Sigmoid colon (tissue), 7 donors: ENCODE data around the gene GIGYF2. TPM values are rescaled to one million over a fixed set of nuclear protein-coding genes. Genes with fewer than 3 reads are reported as not detected.

Experiments
- DNase-seq: peaks from one replicate; pipeline ENCODE4 v3.0.0-alpha.2; 2019
- H3K27ac ChIP-seq, 4 donors: fragments of 200-600 bp; sonication (generic); one replicate each; pipeline ENCODE4 v1.5.1; 2016 to 2019; ENCODE audit warnings: mild to moderate bottlenecking in 1 of 4
- H3K27me3 ChIP-seq, 3 donors: fragments of 200-600 bp; sonication (generic); one replicate each; pipeline ENCODE4 v1.5.1; 2019; ENCODE audit warnings: mild to moderate bottlenecking in 1 of 3
- H3K36me3 ChIP-seq, 4 donors: fragments of 200-600 bp; sonication (generic); one replicate each; pipeline ENCODE4 v1.5.1; 2016 to 2019
- H3K4me1 ChIP-seq, 4 donors: fragments of 200-600 bp; sonication (generic); one replicate each; pipeline ENCODE4 v1.5.1; 2017 to 2019
- H3K4me3 ChIP-seq, 4 donors: fragments of 200-600 bp; sonication (generic); one replicate each; pipeline ENCODE4 v1.5.1; 2017 to 2019; ENCODE audit warnings: mild to moderate bottlenecking in 2 of 4, moderate library complexity in 1 of 4
- H3K9me3 ChIP-seq, 4 donors: fragments of 200-600 bp in 3 of 4; sonication (generic) in 3 of 4; one replicate each; pipeline versions ENCODE4 v1.5.1 to v1.6.1; 2013 to 2019
- EP300 ChIP-seq, 4 donors: sonication (generic); formaldehyde crosslinking; IDR thresholded peaks; one replicate each; pipeline ENCODE4 v1.6.1; 2017; ENCODE audit warnings: antibody characterized with exemption in 4 of 4
- POLR2A ChIP-seq, 2 donors: fragments of 450-650 bp; IDR thresholded peaks; one replicate each; pipeline ENCODE4 v1.6.1; 2016; ENCODE audit warnings: antibody characterized with exemption in 2 of 2, mild to moderate bottlenecking in 2 of 2, moderate library complexity in 2 of 2
- POLR2AphosphoS5 ChIP-seq, 4 donors: sonication (generic); formaldehyde crosslinking; IDR thresholded peaks; one replicate each; pipeline ENCODE4 v1.6.1; 2017; ENCODE audit warnings: antibody characterized with exemption in 4 of 4
- WGBS, 2 donors: extraction: QIAGEN DNeasy Blood & Tissue Kit; methylation state at CpG; one replicate each; pipeline ENCODE4 v1.1.7; 2013; 5-methylcytosine and 5-hydroxymethylcytosine counted together
- intact Hi-C: fragments of 100-400 bp; cut with DNase I; formaldehyde crosslinking; loops from one replicate; pipeline ENCODE4 v1.15.1; 2023
- polyA plus RNA-seq, 3 donors: library from polyadenylated mRNA; stranded (reverse); fragments of 200-250 nt; gene quantifications; one replicate each; pipeline ENCODE4 v1.2.3, GENCODE V29; 2013
- total RNA-seq, 4 donors: library from RNA; depleted of rRNA; stranded (reverse); fragments of >200 nt; gene quantifications; one replicate each; pipeline ENCODE4 v1.1.0, GENCODE V29; 2016
- TF ChIP-seq, protein P1 (sequence below), 4 experiments: fragments of 450-650 bp in 3 of 4; fragments of 200-600 bp in 1 of 4; IDR thresholded peaks; one replicate each; pipeline ENCODE4 v1.5.1; 2016 to 2019; ENCODE audit warnings: antibody characterized with exemption in 4 of 4, mild to moderate bottlenecking in 3 of 4, moderate library complexity in 2 of 4
- donor health status: healthy with polysubstance abuse.
- donor health status: Bipolar disorder and iron deficiency.
- donor health status: healthy.

The GIGYF2 gene
- total and polyA plus RNA-seq, 7 donors, result 10.2 to 90.0 (median 62.9) TPM

- H3K27ac ChIP-seq, result no peak overlapping the region
- H3K4me3 ChIP-seq, result no peak overlapping the region
- no peaks in the 10 kb centered on the region for H3K9me3 ChIP-seq
- intact Hi-C loops, result no loop called here
- no peaks in the 10 kb centered on the region for H3K27me3 ChIP-seq
- no peak for DNase-seq
- H3K36me3 ChIP-seq, result peaks cover 5 to 49% (median 32%) of the 10 kb centered on the region in 4 donors
- TF ChIP-seq EP300 (IDR thresholded peaks at IDR 0.05) (no peak), POLR2A (IDR thresholded peaks at IDR 0.05) (no peak), POLR2AphosphoS5 (IDR thresholded peaks at IDR 0.05) (no peak)
- TF ChIP-seq, protein P1, sequence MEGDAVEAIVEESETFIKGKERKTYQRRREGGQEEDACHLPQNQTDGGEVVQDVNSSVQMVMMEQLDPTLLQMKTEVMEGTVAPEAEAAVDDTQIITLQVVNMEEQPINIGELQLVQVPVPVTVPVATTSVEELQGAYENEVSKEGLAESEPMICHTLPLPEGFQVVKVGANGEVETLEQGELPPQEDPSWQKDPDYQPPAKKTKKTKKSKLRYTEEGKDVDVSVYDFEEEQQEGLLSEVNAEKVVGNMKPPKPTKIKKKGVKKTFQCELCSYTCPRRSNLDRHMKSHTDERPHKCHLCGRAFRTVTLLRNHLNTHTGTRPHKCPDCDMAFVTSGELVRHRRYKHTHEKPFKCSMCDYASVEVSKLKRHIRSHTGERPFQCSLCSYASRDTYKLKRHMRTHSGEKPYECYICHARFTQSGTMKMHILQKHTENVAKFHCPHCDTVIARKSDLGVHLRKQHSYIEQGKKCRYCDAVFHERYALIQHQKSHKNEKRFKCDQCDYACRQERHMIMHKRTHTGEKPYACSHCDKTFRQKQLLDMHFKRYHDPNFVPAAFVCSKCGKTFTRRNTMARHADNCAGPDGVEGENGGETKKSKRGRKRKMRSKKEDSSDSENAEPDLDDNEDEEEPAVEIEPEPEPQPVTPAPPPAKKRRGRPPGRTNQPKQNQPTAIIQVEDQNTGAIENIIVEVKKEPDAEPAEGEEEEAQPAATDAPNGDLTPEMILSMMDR (IDR thresholded peaks at IDR 0.05), result no peak
- H3K4me1 ChIP-seq, result no peaks in the 10 kb centered on the region
These were observed 90.7 kb downstream of the GIGYF2 start for GRCh38 chr2:232787806-232788205.

DNA sequence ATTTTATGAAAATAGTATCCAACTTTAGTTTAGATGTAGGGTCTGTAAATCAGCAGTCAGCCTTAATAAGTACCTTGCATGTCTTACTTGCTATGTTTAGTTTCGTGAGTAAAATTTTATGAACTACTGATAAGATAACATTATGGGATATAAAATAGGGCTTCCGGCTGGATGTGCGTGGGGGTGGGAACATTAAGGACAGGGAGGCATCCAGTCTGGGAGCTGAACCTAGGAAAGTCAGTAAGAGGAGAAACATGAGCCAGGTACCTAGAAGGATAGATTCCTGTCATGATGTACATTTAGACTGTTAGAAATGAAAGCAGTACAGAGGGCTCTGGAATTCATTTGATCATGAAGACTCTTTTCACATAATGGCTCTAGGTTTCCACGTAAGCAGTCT is 92.0 kb downstream of the GIGYF2 start:
- Histone ChIP-seq H3K27me3 (no peaks in the 10 kb centered on the region), H3K36me3 (peaks cover 5 to 62% (median 36%) of the 10 kb centered on the region in 4 donors), H3K27ac (no peak overlapping the region), H3K9me3 (no peaks in the 10 kb centered on the region), H3K4me1 (no peaks in the 10 kb centered on the region), H3K4me3 (no peak overlapping the region)
- no peak for TF ChIP-seq POLR2A (IDR thresholded peaks at IDR 0.05)
- no peak for TF ChIP-seq POLR2AphosphoS5 (IDR thresholded peaks at IDR 0.05)
- TF ChIP-seq, protein P1 (IDR thresholded peaks at IDR 0.05), result no peak
- no peak for TF ChIP-seq EP300 (IDR thresholded peaks at IDR 0.05)
- 23 to 67% methylated on average over 4 of the region's 4 CpGs for WGBS, 2 donors
- DNase-seq, result no peak
- intact Hi-C loops, result no loop called here

DNA sequence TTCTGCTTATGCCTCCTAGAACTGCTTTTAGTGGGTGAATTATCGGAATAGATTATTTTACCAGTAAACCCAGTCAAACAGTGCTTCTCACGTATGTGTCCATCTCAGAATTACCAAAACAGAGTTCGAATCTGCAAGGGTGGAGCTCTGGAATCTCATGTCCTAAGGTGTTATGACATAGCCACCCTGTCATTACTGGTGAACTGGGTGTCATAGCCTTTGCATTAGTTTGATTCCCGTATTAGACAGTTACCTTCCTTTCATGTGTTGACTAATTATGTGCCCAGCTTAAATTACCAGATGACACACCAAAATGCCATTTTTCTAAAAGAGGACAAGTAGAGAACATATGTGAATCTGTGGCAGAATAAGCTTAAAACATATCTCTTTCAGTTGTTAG is 94.4 kb downstream of the GIGYF2 start:
- TF ChIP-seq POLR2AphosphoS5 (IDR thresholded peaks at IDR 0.05) (no peak), POLR2A (IDR thresholded peaks at IDR 0.05) (no peak), EP300 (IDR thresholded peaks at IDR 0.05) (no peak)
- TF ChIP-seq, protein P1 (IDR thresholded peaks at IDR 0.05), result no peak
- no peak for DNase-seq
- H3K36me3 ChIP-seq, result peaks cover 5 to 85% (median 43%) of the 10 kb centered on the region in 4 donors
- no peak overlapping the region for H3K4me3 ChIP-seq
- intact Hi-C loops, result no loop called here
- no peaks in the 10 kb centered on the region for H3K27me3 ChIP-seq
- H3K9me3 ChIP-seq, result no peaks in the 10 kb centered on the region
- no peak overlapping the region for H3K27ac ChIP-seq
- WGBS, 2 donors, result 94 to 98% methylated on average over 4 of the region's 4 CpGs
- H3K4me1 ChIP-seq, result no peaks in the 10 kb centered on the region

GRCh38 chr2:232793271-232793670 is 96.1 kb downstream of the GIGYF2 start:
- no peaks in the 10 kb centered on the region for H3K4me1 ChIP-seq
- 96 to 97% methylated on average over 4 of the region's 4 CpGs for WGBS, 2 donors
- H3K9me3 ChIP-seq, result no peaks in the 10 kb centered on the region
- H3K27me3 ChIP-seq, result no peaks in the 10 kb centered on the region
- TF ChIP-seq POLR2A (IDR thresholded peaks at IDR 0.05) (no peak), POLR2AphosphoS5 (IDR thresholded peaks at IDR 0.05) (no peak), EP300 (IDR thresholded peaks at IDR 0.05) (no peak)
- TF ChIP-seq, protein P1 (IDR thresholded peaks at IDR 0.05), result no peak
- no peak overlapping the region for H3K27ac ChIP-seq
- no peak overlapping the region for H3K4me3 ChIP-seq
- intact Hi-C loops, result no loop called here
- DNase-seq, result no peak
- peaks cover 0 to 82% (median 35%) of the 10 kb centered on the region in 4 donors for H3K36me3 ChIP-seq

- WGBS, 2 donors, result 91 to 92% methylated on average over 1 of the region's 1 CpG
- Histone ChIP-seq H3K27ac (no peak overlapping the region), H3K4me1 (no peaks in the 10 kb centered on the region), H3K4me3 (no peak overlapping the region), H3K9me3 (no peaks in the 10 kb centered on the region), H3K27me3 (no peaks in the 10 kb centered on the region), H3K36me3 (peaks cover 0 to 75% (median 35%) of the 10 kb centered on the region in 4 donors)
- TF ChIP-seq POLR2A (IDR thresholded peaks at IDR 0.05) (no peak), EP300 (IDR thresholded peaks at IDR 0.05) (no peak), POLR2AphosphoS5 (IDR thresholded peaks at IDR 0.05) (no peak)
- TF ChIP-seq, protein P1 (IDR thresholded peaks at IDR 0.05), result no peak
- intact Hi-C loops, result no loop called here
- DNase-seq, result no peak
These were observed 97.8 kb downstream of the GIGYF2 start for GRCh38 chr2:232794981-232795380.
